Epithelial cell of alveolus of lung (primary cell): ENCODE results near the gene LRWD1. TPM values are rescaled to one million over a fixed set of nuclear protein-coding genes. Genes with fewer than 3 reads are reported as not detected.

Experiments
- total RNA-seq: library from RNA; depleted of rRNA; stranded (reverse); fragments of >200 nt; gene quantifications from 2 replicates; pipeline ENCODE4 v1.2.1, GENCODE V29; 2015

The LRWD1 gene
- total RNA-seq = 10.2 and 17.0 TPM in 2 replicates

DNA sequence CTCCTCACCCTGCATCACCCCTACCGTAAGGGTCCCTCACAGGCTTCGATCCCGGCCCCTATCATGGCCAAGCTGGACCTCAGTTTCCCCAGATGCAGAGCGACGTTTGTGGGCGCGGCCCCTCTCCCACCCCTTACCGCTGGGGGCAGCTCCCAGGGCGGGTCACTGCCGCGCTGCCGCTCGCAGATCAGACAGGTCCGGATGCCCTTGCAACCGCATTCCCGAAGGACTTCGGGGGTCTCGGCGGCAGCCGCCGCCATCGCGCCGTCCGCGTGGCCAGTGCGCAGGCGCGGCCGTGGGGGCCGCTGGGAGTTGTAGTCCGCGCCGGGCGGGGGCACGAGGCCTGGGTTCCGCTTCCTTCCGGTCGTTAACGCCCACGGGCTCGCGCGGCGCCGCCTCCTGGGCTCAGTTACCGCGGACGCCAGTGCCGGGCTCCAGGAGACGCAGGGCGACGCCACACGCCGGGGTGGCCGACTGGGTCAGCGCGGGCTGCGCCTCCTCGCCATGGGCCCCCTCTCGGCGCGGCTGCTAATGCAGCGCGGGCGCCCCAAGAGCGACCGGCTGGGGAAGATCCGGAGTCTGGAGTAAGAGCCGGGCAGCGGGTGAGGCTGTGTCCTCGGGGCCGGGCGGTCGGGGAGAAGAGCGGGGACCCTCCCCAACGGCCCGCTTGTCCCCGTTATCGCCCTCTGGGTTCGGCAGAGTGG lies at the start of gene LRWD1, which contains the start of gene ALKBH4:
Gene LRWD1, plus strand, starts transcription at position 408 of the 704 bp plus-strand sequence. Its CDS starts 97 bp downstream, at position 505.
Gene ALKBH4, minus strand, starts transcription at position 287 of the 704 bp plus-strand sequence. Its CDS starts 27 bp downstream, at position 260.

DNA sequence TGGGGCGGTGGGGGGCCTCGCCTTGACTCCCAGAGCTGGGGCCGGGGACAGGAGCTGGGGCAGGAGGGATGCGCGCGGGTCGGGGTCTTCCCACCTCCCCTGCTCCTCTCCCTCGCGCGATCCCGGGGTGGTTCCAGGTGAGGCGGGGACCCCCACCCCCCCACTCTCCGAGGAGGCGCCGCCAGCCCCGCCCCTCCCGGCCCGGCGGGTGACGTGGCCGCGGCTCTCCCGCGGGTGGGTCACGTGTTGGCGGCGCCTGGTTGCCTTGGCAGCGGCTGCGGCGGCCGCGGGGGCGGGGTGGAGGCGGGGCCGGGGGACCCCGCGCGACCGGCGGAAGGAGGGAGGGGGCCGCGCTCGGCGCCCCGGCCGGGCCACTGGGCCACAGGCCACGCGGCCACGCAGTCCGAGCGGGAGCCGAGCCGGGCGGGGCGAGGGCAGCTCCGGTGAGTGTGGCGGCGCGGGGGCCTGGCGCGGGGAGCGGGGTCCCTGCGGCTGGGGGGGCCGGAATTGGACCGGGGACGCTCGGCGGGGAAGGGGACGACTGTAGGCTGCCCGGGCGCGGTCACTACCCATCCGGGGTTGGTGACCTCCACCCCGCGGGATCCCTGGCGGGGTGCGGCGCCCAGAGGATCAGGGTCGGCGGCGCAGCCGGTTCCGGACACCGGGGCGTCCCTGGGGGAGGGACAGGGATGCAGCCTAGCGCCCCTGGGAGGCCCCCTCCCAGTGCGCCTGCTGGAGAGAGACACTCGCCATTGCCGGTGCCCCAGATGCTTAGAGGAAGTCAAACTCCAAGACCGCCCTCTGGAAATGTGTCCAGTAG lies 31.4 kb upstream of the LRWD1 start, which contains the start of gene ORAI2:
Gene ORAI2, plus strand, starts transcription at position 357 of the 820 bp plus-strand sequence. CDS start 5,382 bp downstream, outside the sequence.

DNA sequence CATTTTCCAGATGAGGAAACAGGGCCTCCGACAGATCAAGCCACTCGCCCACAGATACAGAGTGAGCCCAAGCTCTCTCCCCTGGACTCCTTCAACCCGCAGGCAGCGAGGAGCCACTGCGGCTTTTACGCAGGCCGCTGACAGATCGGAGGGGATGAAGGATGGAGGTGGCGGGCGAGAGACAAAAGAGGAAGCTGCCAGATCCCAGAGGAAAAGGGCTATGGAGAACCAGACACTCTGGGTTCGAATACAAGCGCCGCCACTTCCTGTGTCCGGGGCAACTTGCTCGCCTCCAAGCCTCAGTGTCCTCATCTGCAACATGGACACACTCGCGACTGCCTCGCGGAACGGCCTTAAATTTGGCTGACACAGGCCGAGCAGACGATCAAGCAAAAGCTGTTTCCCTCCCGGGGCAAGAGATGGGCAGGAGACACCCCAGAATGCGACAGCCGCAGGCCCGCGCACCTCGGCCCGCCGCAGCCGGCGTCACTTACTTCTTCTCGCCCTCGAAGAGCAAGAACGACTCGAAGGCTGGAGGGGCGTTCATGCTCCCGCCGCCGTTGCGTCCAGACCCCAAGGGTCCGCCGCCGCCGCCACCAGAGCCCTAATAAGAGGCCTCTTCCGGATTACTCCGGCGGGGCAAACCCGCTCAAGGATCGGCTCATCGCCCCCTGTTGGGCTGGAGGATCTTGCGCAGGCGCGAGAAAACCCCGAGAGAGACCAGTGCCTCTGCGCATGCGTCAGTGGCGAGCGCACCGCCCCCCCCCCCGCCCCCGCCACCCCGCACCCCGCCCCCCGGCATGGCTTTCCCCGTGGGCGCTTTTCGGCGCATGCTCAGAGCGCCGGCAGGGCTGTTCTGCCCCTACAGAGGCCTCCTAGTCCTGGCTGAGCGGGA lies 13.8 kb downstream of the LRWD1 start, which contains the start of gene POLR2J:
Gene POLR2J, minus strand, starts transcription at position 609 of the 895 bp plus-strand sequence. Its CDS starts 62 bp downstream, at position 547.

DNA sequence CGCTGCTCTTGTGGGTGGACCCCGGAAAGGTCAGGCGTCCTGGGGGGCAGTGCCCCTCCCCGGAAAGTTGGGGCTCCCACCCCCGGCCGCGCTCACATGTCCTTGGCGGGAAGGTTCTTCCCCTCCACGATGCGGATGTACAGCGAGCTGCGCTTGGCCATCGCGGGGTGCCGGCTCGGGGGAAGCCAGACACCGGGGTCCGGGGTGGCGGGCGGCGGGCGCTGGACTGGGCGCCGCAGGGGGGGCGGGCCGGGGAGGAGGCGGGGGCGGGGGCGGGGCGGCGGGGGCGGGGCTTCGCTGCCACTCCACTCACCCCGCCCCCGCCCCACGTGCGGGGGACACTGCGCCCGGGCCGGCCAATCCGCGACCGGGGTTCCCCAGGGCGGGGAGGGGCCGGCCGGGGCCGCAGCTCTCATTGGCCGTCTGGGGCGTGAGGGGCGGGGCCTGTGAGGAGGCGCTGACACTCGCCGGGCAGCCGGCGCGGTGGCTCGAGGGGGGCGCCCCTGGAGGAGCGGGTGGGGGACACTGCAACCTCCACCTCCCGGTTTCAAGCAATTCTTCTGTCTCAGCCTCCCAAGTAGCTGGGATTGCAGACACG lies 52.9 kb downstream of the LRWD1 start, which contains the start of gene RASA4B:
Gene RASA4B, minus strand, starts transcription at position 228 of the 598 bp plus-strand sequence. Its CDS starts 67 bp downstream, at position 161.

Other genes starting within 250 kb of the LRWD1 start
- gene SH2B2, start 178.1 kb upstream of the LRWD1 start, total RNA-seq = 1.1 and 7.0 TPM in 2 replicates
- not detected in 2 replicates for gene SPDYE6, start 108.5 kb upstream of the LRWD1 start, total RNA-seq
- gene PRKRIP1, start 68.6 kb upstream of the LRWD1 start, total RNA-seq = 15.4 and 22.0 TPM in 2 replicates
- gene ORAI2, start 31.4 kb upstream of the LRWD1 start, total RNA-seq = 37.0 and 42.7 TPM in 2 replicates
- 25.6 and 25.7 TPM in 2 replicates for gene ALKBH4, start 121 bp upstream of the LRWD1 start, total RNA-seq
- 28.1 and 42.3 TPM in 2 replicates for gene POLR2J, start 13.9 kb downstream of the LRWD1 start, total RNA-seq
- gene RASA4B, start 52.8 kb downstream of the LRWD1 start, total RNA-seq = 2.1 and 2.6 TPM in 2 replicates
- gene UPK3BL2, start 78.7 kb downstream of the LRWD1 start, total RNA-seq = not detected in 2 replicates
- gene SPDYE2, start 86.2 kb downstream of the LRWD1 start, total RNA-seq = not detected in 2 replicates
- gene POLR2J3, start 107.6 kb downstream of the LRWD1 start, total RNA-seq = 2.8 and 30.8 TPM in 2 replicates
- 1.6 and 12.4 TPM in 2 replicates for gene RASA4, start 151.8 kb downstream of the LRWD1 start, total RNA-seq
- 8.9 and 15.9 TPM in 2 replicates for gene UPK3BL1, start 177.8 kb downstream of the LRWD1 start, total RNA-seq
- gene SPDYE2B, start 185.3 kb downstream of the LRWD1 start, total RNA-seq = not detected in 2 replicates
- 0.40 TPM in 1 of 2 replicates, not detected in the other for gene POLR2J2, start 206.7 kb downstream of the LRWD1 start, total RNA-seq